ENCODE data around the gene BCAR1.

The BCAR1 gene

DNA sequence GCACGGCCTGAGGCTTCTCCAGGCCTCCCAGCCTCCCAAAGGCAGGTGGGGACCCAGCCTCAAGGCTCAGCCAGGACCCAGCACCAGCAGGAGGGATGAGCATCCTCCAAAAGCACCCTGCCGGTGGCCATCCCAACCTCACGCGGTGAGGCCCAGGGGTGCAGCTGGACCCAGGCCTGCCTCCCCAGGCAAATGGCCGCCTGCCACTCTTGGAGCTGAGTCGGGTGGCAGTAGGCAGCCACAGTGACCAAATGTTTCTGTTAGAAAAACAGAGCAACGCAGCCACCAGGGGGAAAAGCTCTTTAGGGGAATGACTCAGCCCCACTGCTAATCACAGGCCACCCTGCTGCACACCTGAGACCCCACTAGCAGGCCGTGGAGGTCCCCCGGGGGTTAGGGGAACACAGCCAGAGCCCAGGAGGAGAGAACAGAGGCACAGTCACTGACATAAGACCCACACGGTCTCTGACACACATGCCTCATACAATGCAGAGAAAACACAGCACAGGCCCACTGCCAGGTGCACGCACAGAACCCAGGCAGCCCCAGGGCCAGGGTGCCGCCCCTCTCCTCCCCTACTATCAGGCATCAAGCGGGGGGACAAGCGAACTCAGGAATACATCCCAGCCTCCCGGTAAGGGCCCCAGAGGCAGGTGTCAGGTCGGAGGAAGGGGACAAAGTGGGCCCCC, 12.4 kb downstream of the BCAR1 start:
- DNase-seq (ENCODE audit: low spot score), result no peak

DNA sequence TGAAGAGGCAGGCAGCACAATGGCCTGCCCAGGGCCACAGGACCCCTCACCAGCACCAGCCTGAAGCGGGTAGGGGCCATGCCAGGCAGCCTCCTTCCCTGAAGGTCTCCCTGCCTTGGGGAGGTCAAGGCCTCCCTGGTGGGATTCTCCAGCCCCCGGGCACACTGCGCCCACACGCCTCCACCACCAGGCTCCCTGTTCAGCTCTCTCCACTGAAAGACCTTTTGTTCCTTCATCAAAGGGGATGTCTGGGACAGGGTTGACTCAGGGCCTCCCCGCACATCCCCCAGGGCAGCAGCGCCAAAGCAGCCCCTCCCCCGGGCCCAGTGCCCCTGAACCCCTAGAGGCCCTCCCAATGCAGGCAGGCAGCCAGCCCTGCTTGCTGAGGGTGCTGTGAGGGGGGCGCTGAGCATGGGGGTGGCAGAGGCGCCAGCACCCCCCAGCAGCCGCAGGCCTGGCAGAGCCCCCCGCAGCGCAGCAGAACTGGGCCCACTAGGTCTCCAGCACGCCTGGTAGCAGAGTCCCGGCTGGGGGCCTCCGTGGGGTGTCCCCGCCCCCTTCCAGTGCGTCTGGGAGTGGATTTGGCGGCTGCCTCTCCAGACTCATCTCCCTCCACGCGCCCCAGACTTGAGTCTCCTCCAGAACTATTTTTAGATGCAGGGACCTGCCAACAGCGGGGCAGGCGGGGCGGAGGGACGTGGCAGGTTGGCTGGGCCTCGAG, 13.1 kb downstream of the BCAR1 start:
- DNase-seq (ENCODE audit: low spot score), result no peak

GRCh38 chr16:75237398-75238131, 13.9 kb downstream of the BCAR1 start:
- DNase-seq (ENCODE audit: low spot score), result no peak

DNA sequence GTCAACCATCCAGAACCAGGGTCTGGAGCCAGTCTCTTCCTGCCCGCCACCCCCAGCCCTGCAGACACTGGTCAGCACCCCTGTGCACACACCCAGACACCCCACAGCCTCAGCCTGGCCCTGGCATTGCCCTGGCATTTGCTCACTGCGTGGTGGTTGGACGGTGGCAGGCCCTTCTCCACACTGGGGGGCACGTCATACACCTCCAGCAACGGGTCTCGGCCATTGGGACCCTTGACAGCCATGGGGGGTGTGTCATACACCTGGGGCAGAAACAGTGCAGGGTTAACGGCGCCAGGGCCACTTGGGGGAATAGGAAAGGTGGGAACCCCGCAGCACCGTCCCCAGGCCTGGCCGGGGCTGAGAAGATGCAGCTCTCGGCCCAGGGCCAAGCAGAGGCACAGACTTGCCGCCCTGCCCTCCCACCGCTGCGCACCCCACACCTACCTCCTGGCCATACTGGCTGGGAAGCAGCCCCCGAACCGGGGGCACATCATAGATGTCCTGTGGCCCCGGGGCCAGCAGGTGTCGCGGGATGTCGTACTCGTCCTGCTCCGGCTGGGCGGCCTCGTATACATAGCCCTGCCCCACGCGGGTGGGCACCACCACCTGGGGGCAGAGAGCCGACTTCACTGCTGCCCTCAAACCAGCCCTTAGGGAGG, 14.6 kb downstream of the BCAR1 start:
- DNase-seq (ENCODE audit: low spot score), result no peak

DNA sequence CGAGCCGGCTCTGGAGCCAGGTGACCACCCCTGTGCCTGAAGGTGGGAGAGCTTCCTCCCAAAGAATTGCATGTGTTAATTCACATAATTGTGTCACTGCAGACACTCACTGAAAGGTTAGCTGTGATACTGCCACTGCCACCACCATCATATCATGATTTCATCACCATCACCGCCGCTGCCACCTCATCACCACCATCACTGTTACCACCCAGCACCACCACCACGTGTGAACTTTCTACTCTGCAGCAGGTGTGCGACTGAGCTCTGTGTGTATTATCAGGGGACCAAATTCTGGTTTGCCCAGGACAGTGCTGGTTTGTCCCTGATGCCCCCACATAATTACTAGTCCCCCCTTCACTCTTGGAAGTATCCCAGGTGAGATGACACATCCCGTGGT, 15.2 kb downstream of the BCAR1 start:
- DNase-seq (ENCODE audit: low spot score), result no peak

- no peak for DNase-seq (ENCODE audit: low spot score)
Observed at GRCh38 chr16:75235721-75236193, 15.7 kb downstream of the BCAR1 start.

DNA sequence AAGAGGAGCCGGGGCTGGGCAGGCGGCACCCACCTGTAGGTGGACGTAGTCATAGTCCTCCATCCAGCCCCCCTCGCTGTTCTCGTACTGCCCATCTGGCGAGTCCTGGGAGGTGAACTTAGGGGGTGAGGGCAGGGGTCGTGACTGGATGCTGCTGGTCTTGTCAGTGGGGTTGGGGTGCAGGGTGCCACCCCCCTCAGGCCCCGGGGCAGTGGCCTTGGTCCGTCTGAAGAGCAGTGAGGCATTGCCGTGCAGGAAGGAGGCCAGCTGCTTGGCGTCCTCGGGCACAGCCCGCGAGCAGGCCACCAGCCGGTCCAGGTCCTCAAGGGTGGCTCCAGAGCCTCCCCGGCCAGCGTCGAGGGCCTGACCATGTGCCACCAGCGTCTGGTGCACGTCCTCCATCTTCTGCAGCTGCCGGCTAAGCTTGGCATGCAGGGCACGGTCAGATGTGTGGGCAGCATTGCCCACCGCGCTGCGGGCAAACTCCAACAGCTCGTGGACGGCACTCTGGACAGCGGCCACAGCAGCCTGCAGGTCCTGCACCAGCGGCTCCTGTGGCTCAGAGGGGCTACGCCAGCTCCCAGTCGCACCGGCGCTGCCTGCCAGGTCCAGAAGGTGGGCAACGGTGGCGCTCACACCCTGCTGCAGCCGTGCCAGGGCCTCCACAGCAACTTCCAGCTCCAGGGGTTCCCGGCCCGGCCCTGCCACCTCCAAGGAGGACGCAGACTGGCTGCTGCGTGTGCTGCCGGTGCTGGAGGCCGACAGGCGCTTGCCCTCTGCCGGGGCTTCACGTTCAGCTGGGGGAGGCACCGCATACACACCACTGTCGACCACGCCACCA, 16.3 kb downstream of the BCAR1 start:
- DNase-seq (ENCODE audit: low spot score), result no peak

DNA sequence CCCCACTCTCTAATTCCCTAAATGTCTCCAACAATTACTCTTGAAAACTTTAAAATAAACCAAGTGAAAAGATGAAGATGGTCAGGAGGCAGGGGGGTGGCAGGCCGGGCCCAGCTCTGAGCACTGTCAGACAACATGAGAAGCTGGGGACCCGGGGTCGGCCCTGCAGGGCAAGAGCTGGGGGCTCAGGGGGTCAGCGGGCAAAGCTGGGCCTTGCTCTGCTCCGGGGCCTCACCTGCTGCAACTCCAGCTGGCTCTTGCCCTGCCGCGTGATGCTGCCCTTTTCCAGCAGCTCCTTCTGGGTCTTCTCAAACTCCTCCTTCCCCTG, 17.8 kb downstream of the BCAR1 start:
- no peak for DNase-seq (ENCODE audit: low spot score)

- no peak for DNase-seq (ENCODE audit: low spot score)
Observed at GRCh38 chr16:75231570-75231969, 19.9 kb downstream of the BCAR1 start.

DNA sequence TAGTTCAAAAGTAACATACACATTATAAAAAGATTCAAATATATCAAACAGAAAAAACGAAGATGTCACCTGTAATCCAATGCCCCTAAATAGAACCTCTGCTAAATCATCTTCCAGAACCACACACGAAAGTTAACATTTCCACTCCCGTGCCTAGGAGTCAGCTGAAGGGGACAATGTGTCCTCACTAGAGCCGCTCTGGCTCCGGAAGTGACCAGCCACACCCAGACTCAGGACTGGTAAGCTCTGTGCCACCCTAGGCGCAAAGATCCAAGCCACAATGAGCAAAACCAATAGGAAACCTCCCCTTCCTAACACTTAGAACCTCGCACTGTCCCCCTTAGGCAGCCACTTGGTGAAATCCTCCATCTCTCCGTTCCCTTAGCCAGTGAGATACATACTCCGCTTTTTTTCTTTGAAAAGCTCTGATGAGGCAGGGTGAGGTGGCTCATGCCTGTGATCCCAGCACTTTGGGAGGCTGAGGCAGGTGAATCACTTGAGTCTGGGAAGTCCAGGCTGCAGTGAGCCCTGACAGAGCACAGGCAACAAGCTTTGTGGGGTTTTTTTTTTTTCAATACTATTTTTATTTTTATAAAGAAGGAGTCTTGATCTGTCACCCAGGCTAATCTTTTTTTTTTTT, 20.8 kb downstream of the BCAR1 start:
- DNase-seq (ENCODE audit: low spot score), result no peak

DNA sequence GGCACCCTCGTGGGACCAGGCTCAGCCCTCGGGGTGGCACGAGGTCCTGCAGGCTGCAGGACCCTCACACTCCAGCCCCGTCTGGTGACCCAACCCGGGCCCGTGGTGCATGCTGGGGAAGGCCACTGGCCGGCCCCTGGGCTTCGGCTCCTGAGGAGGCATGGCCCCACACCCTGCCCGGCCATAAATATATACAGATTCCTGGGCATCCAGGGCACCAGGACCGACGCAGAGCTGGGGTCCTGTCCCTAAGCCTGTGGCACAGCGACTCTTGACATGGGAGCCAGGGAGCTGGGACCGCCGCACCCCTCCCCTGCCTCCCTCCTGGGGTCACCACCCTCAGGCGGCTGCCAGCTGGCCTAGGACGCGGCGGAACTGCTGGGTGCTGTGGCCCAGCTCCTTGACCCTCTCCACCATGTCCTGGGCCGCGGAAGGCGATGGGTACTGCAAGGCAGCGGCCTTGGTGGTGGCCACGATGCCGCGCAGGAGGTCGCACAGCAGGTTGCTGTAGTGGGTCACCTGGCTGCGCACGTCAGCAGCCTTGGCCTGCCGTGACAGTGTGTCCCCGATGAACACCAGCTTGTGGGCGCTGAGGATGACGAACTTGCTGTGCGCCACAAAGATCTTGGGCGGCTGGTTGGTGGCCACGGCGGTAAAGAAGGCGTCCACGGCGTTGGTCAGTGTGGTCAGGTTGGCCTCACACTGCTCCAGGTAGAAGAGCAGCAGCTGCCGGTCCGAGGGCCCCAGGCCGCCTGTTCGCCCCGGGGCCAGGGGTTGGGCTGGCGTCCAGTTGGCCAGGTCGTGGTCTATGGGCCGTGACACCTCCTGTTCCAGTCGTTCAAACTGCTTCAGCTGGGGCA, 22.0 kb downstream of the BCAR1 start:
- no peak for DNase-seq (ENCODE audit: low spot score)

DNA sequence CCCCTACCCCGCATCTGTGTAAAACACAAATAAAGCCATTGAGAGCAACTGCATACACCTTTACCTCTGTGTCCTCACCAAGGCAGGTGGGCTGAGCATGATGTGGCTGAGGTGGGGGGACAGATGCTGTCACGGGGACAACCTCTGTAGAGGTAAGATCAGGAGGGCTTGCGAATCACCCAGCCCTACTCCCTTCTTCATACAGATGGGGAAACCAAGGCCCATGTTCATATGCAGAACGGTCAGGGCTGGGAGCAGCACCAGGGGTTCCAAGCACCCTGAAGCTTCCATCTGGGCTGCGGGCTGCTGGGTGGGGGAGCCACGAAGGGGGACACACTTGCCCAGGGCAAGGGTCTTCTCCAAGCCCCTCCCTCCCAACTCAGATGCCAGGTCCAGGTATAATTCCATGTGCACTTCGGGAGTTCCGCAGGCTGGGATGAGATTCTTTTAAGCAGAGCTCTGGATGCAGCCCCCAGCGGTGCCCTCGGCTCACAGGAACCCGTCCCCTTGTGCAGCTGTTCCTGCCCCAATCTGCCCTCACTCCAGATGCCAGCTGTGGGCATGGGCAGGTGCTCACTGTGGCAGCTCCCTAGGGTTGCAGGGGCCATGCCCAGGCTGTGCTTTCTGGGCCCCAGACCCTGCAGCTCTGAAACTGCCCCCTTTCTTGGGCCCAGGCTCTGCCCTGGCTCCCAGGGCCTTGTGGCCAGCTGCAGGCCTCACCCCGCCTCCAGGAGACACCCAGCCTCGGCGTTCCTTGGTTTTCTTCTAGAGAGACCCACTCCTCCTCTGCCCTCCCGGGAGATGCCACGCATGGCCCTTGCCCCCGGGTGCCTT, 23.1 kb downstream of the BCAR1 start:
- no peak for DNase-seq (ENCODE audit: low spot score)

DNA sequence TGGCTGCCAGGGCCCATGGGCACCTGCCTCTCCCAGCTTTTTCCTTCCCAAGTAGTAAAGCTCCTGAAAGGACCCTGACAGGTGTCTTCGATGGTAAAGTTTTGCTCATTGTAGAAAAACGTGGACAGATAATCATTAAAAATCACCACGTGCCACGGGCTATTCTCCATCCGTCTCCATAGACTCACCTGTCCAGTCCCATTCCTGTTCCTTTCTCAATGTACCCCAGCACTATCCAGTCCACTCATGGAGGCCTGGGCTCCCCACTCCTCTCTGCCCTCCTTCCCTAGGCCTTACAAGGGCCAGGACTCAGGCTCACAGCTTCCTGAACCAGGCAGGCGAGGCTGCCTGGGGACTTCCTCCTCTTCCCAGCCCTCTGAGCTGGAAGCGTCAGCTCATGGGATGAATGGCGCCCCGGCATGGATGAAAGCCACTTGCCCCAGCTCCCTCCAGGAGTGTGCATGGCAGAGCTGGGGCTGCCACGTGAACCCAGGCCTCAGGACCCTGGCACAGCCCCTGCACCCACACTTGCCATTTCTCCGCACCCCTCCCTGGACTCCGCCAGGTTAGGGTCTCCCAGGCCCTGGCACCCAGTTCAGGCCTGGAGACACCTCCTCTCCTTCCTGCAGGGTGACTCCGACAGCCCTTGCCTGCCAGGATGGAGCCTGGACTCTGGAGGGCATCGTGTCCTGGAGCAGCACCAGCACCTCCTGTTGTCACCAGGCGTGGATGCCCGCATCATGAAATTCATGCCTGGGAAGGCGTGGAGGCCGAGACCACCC, 23.9 kb downstream of the BCAR1 start:
- no peak for DNase-seq (ENCODE audit: low spot score)

DNA sequence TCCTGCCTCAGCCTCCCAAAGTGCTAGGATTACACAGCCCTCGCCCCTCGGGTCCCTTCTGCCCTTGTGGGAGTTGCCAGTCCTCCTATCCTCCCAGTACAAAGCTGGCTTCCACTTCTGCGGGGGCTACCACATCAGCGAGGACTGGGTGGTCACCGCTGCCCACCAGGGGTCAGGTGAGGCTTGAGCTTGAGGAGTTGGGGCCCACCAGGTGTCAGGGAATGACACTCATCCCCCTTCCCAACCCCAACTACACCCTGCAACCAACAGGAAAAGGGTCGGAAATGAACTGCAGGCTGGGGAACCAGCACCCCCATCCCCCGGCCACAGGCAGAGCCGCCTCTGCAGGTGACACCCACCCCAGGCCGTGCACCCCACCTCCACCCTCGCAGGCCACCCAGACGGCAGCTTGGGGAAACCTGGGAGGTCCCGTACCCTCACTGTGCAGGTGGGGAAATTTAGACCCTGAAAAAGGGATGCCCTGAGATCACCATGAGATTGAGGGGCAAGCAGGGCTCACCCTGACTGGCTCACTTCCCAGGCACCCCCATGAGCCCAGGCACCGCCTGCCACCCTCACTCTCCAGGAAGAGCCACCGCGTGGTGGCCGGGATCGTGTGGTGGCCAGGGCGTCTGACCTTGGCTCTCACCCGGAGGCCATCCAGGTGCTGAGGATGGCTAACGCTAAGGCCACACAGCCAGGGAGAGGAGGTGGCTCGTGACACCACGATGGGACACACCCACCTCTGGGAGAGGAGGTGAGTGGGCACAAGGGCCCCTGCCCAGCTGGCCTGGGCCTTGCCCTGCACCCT, 24.7 kb downstream of the BCAR1 start:
- DNase-seq (ENCODE audit: low spot score), result no peak

DNA sequence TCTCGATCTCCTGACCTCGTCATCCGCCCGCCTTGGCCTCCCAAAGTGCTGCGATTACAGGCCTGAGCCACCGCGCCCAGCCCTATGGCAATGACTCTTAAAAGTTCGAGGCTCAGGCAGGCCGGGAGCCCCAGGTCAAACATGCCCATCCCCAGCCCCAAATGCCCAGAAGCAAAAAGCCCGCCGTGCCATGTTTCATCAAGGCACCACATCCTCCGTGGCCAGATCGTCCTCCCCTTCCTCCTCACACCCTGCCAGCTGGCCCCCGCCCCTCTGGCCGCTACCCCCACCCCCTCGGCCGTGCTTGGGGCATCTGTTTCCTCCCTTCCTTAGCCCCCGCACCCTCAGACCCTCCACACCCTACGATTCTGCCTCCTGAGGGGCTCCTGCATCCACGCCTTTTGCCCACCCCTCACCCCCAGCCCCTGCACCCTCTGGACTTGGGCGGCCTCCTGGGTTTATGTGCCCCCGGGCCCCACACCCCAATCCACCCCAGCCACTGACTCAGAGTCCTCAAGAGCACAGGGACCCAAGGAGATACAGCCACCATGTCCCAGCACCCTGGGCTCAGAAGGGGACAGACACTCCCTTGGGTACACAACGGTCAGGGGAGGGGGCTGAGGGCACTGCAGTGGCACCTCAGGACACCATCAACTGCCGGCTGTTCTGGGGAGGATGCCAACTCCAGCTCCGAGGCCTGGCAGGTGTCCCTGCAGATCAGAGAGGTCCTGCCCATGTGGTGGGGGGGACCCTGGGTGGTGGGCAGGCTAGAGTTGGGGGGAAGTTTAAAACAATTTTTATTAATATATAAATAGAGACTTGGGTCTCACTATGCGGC, 25.5 kb downstream of the BCAR1 start:
- no peak for DNase-seq (ENCODE audit: low spot score)

GRCh38 chr16:75225092-75225491, 26.3 kb downstream of the BCAR1 start:
- no peak for DNase-seq (ENCODE audit: low spot score)
